ENCODE data around the gene HAPSTR1. TPM values are rescaled to one million over a fixed set of nuclear protein-coding genes. Genes with fewer than 3 reads are reported as not detected.

HAPSTR1 gene
- total and polyA plus RNA-seq, 2 of the 8 experiments (the other 6 are each of a cell fraction or from before 2014, with no cell fraction given), result 11.9 to 66.1 TPM

- TF ChIP-seq USF2 (IDR thresholded peaks at IDR 0.05; ENCODE audit: low read length) (no peak), HDAC2 (IDR thresholded peaks at IDR 0.05; ENCODE audit: borderline replicate concordance in 1 of 2, low read depth in 2 of 2, low read length in 2 of 2) (no peak), KDM5A (IDR thresholded peaks at IDR 0.05; ENCODE audit: low read length) (no peak), POLR2A (IDR thresholded peaks at IDR 0.05; ENCODE audit: control extremely low read depth in 1 of 2, low read depth in 2 of 2, low read length in 2 of 2) (no peak), GABPA (IDR thresholded peaks at IDR 0.05; ENCODE audit: borderline replicate concordance, insufficient read depth, low read length) (no peak), TAF1 (IDR thresholded peaks at IDR 0.05; ENCODE audit: low read depth, low read length) (no peak), CHD1 (IDR thresholded peaks at IDR 0.05; ENCODE audit: low read depth, low read length) (no peak), KDM4A (IDR thresholded peaks at IDR 0.05; ENCODE audit: low read depth, low read length, severe bottlenecking) (no peak), CBX8 (IDR thresholded peaks at IDR 0.05; ENCODE audit: borderline replicate concordance, low read depth, low read length) (no peak)
Measured at GRCh38 chr16:9125658-9126505, 34.4 kb downstream of the HAPSTR1 start (continued).

All from H1 (cell line).